GM13977 (cell line): ENCODE data around the gene E2F7.
A peak's percentile ranks its signal among the peaks of the same experiment; 100 is the strongest.

Experiments used
- DNase-seq: peaks from one replicate; pipeline ENCODE4 v3.0.0; 2012; ENCODE audit warnings: low spot score
- in situ Hi-C: fragments of 300-500 bp; cut with MboI; formaldehyde crosslinking; loops from one replicate; pipeline ENCODE4 v1.12.0; 2022; ENCODE audit warnings: low sequenced_read_pairs, low pct_unique_long_range_greater_than_20kb, mixed read lengths, inconsistent platforms; ENCODE audit not compliant: unreplicated experiment
- TF ChIP-seq, protein P1 (sequence below): IDR thresholded peaks from 2 replicates; pipeline ENCODE4 v1.5.1; 2012; ENCODE audit warnings: mild to moderate bottlenecking, control low read depth; ENCODE audit not compliant: insufficient read depth; ENCODE audit errors: extremely low read depth, missing control alignments

E2F7 gene

GRCh38 chr12:77058740-77059139, 6.6 kb downstream of the E2F7 start:
- in situ Hi-C loops: no loop called here
- TF ChIP-seq, protein P1, sequence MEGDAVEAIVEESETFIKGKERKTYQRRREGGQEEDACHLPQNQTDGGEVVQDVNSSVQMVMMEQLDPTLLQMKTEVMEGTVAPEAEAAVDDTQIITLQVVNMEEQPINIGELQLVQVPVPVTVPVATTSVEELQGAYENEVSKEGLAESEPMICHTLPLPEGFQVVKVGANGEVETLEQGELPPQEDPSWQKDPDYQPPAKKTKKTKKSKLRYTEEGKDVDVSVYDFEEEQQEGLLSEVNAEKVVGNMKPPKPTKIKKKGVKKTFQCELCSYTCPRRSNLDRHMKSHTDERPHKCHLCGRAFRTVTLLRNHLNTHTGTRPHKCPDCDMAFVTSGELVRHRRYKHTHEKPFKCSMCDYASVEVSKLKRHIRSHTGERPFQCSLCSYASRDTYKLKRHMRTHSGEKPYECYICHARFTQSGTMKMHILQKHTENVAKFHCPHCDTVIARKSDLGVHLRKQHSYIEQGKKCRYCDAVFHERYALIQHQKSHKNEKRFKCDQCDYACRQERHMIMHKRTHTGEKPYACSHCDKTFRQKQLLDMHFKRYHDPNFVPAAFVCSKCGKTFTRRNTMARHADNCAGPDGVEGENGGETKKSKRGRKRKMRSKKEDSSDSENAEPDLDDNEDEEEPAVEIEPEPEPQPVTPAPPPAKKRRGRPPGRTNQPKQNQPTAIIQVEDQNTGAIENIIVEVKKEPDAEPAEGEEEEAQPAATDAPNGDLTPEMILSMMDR: no peak
- no peak for DNase-seq

DNA sequence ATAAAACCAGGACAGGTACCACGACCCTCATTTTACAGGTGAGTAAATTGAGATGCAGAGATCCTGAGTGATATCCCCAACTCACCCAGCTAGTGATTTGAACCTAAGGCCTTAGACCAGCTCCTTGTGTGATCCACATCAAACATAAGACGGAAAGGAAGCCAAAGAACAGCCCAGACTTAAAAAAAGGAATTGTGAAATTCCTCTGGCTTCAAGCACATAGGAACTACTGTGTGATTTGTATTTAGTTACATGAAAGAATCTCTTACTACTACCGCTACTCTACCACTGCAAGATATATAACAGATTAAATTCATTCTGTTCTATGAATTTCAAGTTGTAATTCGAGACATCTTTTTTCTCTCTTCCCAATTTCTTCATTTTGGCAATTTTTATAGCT, 10.5 kb downstream of the E2F7 start:
- no peak for DNase-seq
- TF ChIP-seq, protein P1: no peak
- in situ Hi-C loops: no loop called here

DNA sequence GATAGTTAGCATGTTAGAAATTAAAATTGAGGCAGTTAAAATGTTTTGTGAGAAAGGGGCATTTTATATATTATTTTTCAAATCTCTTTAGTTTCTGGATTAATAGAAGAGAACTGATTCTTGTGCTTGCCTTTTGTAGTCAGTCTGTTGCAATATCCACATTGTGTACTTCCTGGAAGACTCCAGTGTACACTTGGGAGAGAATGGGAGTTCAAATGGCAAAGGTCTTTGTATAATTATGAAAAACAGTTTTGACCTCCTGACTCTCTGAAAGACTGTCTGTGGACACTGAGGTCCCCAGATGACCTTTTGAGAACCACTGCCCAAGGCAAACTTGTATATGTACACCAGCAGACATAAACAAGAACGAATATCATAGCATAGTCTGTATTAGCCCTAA, 12.1 kb downstream of the E2F7 start:
- TF ChIP-seq, protein P1: no peak
- DNase-seq: no peak
- in situ Hi-C loops: no loop called here

- in situ Hi-C loops: loop anchor here (25.0 kb wide), 1 partner anchor 637 kb away; no protein-coding TSS in a partner anchor
- TF ChIP-seq, protein P1: peak; percentile 74
- DNase-seq: peak; percentile 44
These were observed 15.5 kb downstream of the E2F7 start for GRCh38 chr12:77049767-77050353.

GRCh38 chr12:77047341-77048109, 17.8 kb downstream of the E2F7 start:
- DNase-seq: no peak
- in situ Hi-C loops: loop anchor here (25.0 kb wide), 1 partner anchor 640 kb away; no protein-coding TSS in a partner anchor
- TF ChIP-seq, protein P1: no peak

DNA sequence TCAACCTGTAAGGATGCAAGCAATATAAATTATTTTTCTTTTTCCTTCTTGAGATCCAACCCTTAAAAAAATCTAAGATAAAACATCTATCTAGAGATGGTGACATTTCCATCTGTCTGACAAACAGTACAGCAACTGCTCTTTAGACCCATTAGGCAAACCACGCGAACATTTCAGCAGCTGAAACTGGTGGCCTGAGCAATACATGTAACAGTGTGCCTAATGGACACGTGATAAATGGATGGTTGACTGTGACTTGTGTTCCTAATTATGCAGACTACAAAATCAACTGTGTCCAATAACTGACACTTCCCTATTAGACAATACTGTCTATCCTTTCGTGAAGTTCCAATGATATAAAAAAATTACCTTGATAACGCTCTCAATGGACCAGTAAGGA, 18.9 kb downstream of the E2F7 start:
- no peak for DNase-seq
- TF ChIP-seq, protein P1: no peak
- in situ Hi-C loops: loop anchor here (25.0 kb wide), 1 partner anchor 641 kb away; no protein-coding TSS in a partner anchor
